Transverse colon (tissue), 4 donors: ENCODE data around the gene PRRT4. TPM values are rescaled to one million over a fixed set of nuclear protein-coding genes. Genes with fewer than 3 reads are reported as not detected.

Experiments
- DNase-seq: peaks from one replicate; pipeline ENCODE4 v3.0.0-alpha.2; 2019
- H3K27ac ChIP-seq, 4 donors: fragments of 200-600 bp; sonication (generic); 2 replicates each; pipeline ENCODE4 v1.5.1; 2016 to 2018; ENCODE audit warnings: inconsistent platforms in 4 of 4
- H3K27me3 ChIP-seq: fragments of 200-600 bp; sonication (generic); 2 replicates; pipeline ENCODE4 v1.5.1; 2017; ENCODE audit warnings: inconsistent platforms
- H3K36me3 ChIP-seq, 4 donors: fragments of 200-600 bp; sonication (generic); 2 replicates each; pipeline ENCODE4 v1.5.1; 2017 to 2019; ENCODE audit warnings: inconsistent platforms in 4 of 4
- H3K4me1 ChIP-seq, 4 donors: fragments of 200-600 bp; sonication (generic); 2 replicates each; pipeline ENCODE4 v1.5.1; 2017 to 2020; ENCODE audit warnings: inconsistent platforms in 4 of 4
- H3K4me3 ChIP-seq, 4 donors: fragments of 200-600 bp; sonication (generic); 1 replicate in 1 of 4; 2 replicates in 3 of 4; pipeline versions ENCODE4 v1.5.1 to v1.6.1; 2017 to 2019; ENCODE audit warnings: inconsistent platforms in 4 of 4
- H3K9me3 ChIP-seq, 2 donors: fragments of 200-600 bp; sonication (generic); 2 replicates each; pipeline ENCODE4 v1.5.1; 2017 to 2019; ENCODE audit warnings: inconsistent platforms in 2 of 2
- CTCF ChIP-seq, 5 experiments: fragments of 200-600 bp in 3 of 5; fragments of 450-650 bp in 2 of 5; sonication (generic) in 3 of 5; IDR thresholded peaks; 1 replicate in 2 of 5; 2 replicates in 3 of 5; pipeline ENCODE4 v1.5.1; 2016 to 2017; ENCODE audit warnings: antibody characterized with exemption in 5 of 5, inconsistent platforms in 3 of 5, mild to moderate bottlenecking in 2 of 5, moderate library complexity in 1 of 5
- EP300 ChIP-seq: sonication (generic); formaldehyde crosslinking; IDR thresholded peaks from one replicate; pipeline ENCODE4 v1.6.1; 2017; ENCODE audit warnings: antibody characterized with exemption, low read depth
- POLR2A ChIP-seq: fragments of 450-650 bp; IDR thresholded peaks from one replicate; pipeline ENCODE4 v1.6.1; 2016; ENCODE audit warnings: antibody characterized with exemption, mild to moderate bottlenecking, moderate library complexity
- POLR2AphosphoS5 ChIP-seq, 3 donors: sonication (generic); formaldehyde crosslinking; IDR thresholded peaks; one replicate each; pipeline ENCODE4 v1.6.1; 2016; ENCODE audit warnings: antibody characterized with exemption in 3 of 3
- WGBS, 2 donors: methylation state at CpG; one replicate each; pipeline ENCODE4 v1.1.5; 2018; ENCODE audit warnings: low coverage in 1 of 2; 5-methylcytosine and 5-hydroxymethylcytosine counted together
- in situ Hi-C, 4 donors: fragments of 200-750 bp; cut with MboI; loops; one replicate each; pipeline versions ENCODE4 v1.15.0 to v1.15.1; 2017; ENCODE audit warnings: low sequenced_read_pairs in 3 of 4, low pct_ligation_motif_present in 1 of 4, low pct_unique_long_range_greater_than_20kb in 1 of 4
- intact Hi-C: fragments of 100-400 bp; cut with DNase I; formaldehyde crosslinking; loops from one replicate; pipeline ENCODE4 v1.15.1; 2023; ENCODE audit warnings: low total_unique reads
- total RNA-seq, 4 donors: library from RNA; depleted of rRNA; stranded (reverse); fragments of >200 nt; gene quantifications; one replicate each; pipeline ENCODE4 v1.1.0, GENCODE V29; 2016

PRRT4 gene
- total RNA-seq, 4 donors from 2014 or later = 0.16 to 0.41 TPM; not detected in 2

GRCh38 chr7:128343554-128344430 lies 17.7 kb downstream of the PRRT4 start, which contains the start of gene RBM28:
TSS of gene RBM28 (minus strand) at chr7:128343908. CDS start at chr7:128343793, 115 bp downstream.
- intact Hi-C loops (no loop called here), in situ Hi-C loops (no loop called here)
- Histone ChIP-seq H3K27me3 (no peaks in the 10 kb centered on the region), H3K4me3 (peak within 1 kb of the TSS; percentile 55 to 88 (median 67)), H3K36me3 (peaks cover 0 to 8% (median 3%) of the 10 kb centered on the region in 4 donors), H3K27ac (peak within 1 kb of the TSS; percentile 81 to 88 (median 87)), H3K4me1 (peaks cover 13 to 21% (median 17%) of the 10 kb centered on the region in 4 donors), H3K9me3 (no peaks in the 10 kb centered on the region)
- DNase-seq = peak; percentile 87
- TF ChIP-seq POLR2AphosphoS5 (IDR thresholded peaks at IDR 0.05) (peak; percentile 69 to 85 (median 82)), EP300 (no peak), POLR2A (peak; percentile 63), CTCF (IDR thresholded peaks at IDR 0.05) (no peak)
- WGBS, 2 donors = 12 to 47% methylated on average over 13 to 49 of the region's 49 CpGs

- H3K27ac ChIP-seq = no peak overlapping the region
- H3K4me1 ChIP-seq = peaks cover 13 to 21% (median 17%) of the 10 kb centered on the region in 4 donors
- H3K9me3 ChIP-seq = no peaks in the 10 kb centered on the region
- no peaks in the 10 kb centered on the region for H3K27me3 ChIP-seq
- intact Hi-C loops = no loop called here
- TF ChIP-seq CTCF (IDR thresholded peaks at IDR 0.05) = no peak
- no peak for TF ChIP-seq POLR2A
- no peak for TF ChIP-seq POLR2AphosphoS5 (IDR thresholded peaks at IDR 0.05)
- no peak for TF ChIP-seq EP300
- 87 to 90% methylated on average over 3 to 6 of the region's 6 CpGs for WGBS, 2 donors
- in situ Hi-C loops = no loop called here
- DNase-seq = no peak
- peaks cover 0 to 27% (median 10%) of the 10 kb centered on the region in 4 donors for H3K36me3 ChIP-seq
- no peak overlapping the region for H3K4me3 ChIP-seq
Observed at GRCh38 chr7:128341733-128342132, 19.8 kb downstream of the PRRT4 start.

GRCh38 chr7:128335730-128336129 lies 25.8 kb downstream of the PRRT4 start:
- 86 to 100% methylated on average over 3 of the region's 3 CpGs for WGBS, 2 donors
- no peak for DNase-seq
- H3K9me3 ChIP-seq = no peaks in the 10 kb centered on the region
- H3K27ac ChIP-seq = no peak overlapping the region
- in situ Hi-C loops (no loop called here), intact Hi-C loops (no loop called here)
- no peak overlapping the region for H3K4me3 ChIP-seq
- H3K4me1 ChIP-seq = no peaks in the 10 kb centered on the region
- peaks cover 0 to 86% (median 39%) of the 10 kb centered on the region in 4 donors for H3K36me3 ChIP-seq
- TF ChIP-seq POLR2AphosphoS5 (IDR thresholded peaks at IDR 0.05) (no peak), CTCF (IDR thresholded peaks at IDR 0.05) (no peak), EP300 (no peak), POLR2A (no peak)
- H3K27me3 ChIP-seq = no peaks in the 10 kb centered on the region

GRCh38 chr7:128324368-128324680 lies 37.2 kb downstream of the PRRT4 start:
- no peak overlapping the region for H3K4me3 ChIP-seq
- H3K27me3 ChIP-seq = no peaks in the 10 kb centered on the region
- DNase-seq = no peak
- intact Hi-C loops (no loop called here), in situ Hi-C loops (no loop called here)
- no peak overlapping the region for H3K27ac ChIP-seq
- 78 to 90% methylated on average over 1 to 9 of the region's 9 CpGs for WGBS, 2 donors
- peaks cover 0 to 51% (median 24%) of the 10 kb centered on the region in 4 donors for H3K36me3 ChIP-seq
- TF ChIP-seq POLR2A = no peak
- TF ChIP-seq CTCF (IDR thresholded peaks at IDR 0.05) = no peak
- no peak for TF ChIP-seq POLR2AphosphoS5 (IDR thresholded peaks at IDR 0.05)
- no peaks in the 10 kb centered on the region for H3K9me3 ChIP-seq
- no peaks in the 10 kb centered on the region for H3K4me1 ChIP-seq
